ENCODE data around the gene SAFB.

Gene SAFB

GRCh38 chr19:5622465-5623396, at the start of gene SAFB, which contains the start of gene SAFB2:
Gene SAFB (plus strand): TSS chr19:5623083. CDS start chr19:5623206, 123 bp downstream.
Gene SAFB2 (minus strand): TSS chr19:5622776. CDS start chr19:5622715, 61 bp downstream.
- DNase-seq: peak; percentile 96

DNA sequence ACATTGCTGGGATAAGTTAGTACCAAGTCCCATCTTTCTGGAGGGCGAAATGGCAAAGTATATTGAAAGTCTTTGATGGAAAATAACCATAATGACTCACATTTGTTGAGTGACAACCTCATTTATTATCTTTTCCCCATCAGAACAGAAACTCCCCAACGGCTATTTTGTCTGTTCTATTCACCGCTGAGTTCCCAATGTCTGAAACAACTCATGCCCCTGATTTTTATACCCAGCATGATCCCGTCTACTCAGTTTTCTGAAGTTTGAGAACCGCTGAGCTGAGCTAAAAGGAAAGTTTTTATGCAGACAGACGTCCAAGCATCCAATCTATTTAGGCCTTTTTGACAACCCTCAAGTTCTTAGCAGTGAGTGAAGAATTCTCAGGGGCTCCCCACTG, 47.3 kb upstream of the SAFB start:
- DNase-seq: no peak

DNA sequence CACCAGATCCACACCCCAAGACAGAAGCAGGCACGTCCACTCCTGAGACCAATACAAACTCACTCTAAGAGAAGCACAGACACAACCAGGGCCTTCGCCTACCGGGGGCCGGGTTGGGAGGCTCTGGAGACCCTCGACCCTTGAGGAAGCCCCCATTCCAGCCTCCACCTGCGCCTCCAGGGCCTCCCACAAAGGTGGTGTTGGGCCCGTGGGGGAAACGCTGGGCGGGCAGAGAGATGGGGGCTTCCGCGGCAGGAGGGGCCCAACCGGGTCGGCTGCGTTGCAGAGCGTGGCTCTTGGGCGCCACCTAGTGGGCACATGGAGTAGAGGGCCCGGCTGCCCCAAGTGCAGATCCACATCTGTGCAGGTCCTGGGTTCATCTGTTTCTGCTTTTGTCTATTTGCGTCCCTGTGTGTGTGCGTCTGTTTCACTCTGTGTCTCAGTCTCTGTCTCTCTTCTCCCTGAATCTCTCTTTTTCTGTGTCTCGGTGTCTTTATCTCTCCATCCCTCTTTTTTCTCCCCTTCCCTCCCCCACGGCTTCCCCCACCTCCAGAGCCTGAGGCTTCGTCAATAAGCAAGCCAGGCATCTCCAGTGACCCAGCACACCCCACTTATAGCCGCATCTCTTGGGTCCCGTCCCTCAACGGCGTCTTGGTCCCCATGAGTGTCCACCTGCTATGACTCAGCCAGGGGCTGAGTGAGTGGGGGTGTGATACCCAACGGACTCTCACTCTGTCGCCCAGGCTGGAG, 44.6 kb upstream of the SAFB start:
- DNase-seq: peak; percentile 57

GRCh38 chr19:5579286-5579685, 43.6 kb upstream of the SAFB start:
- DNase-seq: no peak

DNA sequence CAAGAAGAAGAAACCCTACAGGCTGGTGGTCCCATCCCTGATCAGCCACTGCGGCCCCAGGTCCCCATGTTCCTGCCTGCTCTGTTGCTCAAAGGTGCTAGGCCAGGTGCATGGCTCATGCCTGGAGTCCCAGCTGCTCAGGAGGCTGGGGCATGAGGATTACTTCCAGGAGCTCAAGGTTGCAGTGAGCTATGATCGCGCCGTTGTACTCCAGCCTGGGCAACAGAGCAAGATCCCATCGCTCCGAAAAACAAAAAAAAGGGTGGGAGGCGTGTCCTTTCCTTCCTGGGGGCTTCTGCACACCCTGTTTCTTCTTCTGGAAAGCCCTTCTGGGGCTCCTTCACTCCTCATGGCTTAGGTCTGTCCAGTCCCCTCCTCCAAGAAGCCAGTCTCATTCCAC, 43.2 kb upstream of the SAFB start:
- no peak for DNase-seq

GRCh38 chr19:5580161-5580571, 42.7 kb upstream of the SAFB start:
- DNase-seq: no peak

DNA sequence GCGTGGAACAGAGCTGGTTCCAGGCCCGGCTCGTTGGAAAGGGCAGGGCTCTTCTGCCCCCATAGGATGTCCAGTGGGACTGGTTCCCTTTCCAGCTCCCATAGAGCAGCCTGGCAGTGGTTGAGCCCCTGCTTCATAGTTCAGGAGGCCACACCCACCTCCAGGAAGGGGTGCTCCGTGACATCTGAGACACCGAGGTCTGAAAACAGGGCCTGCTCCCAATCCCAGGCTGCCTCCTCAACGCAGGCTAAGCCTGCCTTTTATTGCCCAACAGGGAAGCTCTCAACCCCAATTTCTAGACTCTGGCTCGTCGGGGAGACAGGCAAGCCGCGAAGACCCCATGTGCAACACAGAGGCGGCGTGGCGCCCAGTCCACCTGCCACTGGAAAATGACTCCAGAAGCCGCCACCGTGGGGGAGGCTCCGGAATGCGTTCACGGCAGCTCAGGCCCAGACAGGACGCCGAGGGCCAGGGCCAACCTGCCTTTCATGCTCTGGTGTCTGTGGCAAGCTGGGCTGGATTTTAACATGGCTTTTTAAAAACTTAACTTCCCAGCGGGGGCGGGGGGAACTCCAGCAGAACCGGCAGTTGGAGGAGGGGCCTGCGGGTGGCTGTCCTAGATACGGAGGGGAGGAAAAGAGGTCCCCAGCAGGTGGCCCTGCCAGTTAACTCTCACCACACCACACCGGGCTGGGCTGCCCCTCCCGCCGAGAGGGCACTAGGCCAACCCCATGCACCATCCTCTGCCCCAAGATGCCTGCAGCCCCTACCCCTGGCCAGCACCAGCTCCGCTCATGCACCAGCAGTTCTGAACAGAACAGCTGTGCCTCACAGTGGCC, 37.2 kb upstream of the SAFB start:
- no peak for DNase-seq

DNA sequence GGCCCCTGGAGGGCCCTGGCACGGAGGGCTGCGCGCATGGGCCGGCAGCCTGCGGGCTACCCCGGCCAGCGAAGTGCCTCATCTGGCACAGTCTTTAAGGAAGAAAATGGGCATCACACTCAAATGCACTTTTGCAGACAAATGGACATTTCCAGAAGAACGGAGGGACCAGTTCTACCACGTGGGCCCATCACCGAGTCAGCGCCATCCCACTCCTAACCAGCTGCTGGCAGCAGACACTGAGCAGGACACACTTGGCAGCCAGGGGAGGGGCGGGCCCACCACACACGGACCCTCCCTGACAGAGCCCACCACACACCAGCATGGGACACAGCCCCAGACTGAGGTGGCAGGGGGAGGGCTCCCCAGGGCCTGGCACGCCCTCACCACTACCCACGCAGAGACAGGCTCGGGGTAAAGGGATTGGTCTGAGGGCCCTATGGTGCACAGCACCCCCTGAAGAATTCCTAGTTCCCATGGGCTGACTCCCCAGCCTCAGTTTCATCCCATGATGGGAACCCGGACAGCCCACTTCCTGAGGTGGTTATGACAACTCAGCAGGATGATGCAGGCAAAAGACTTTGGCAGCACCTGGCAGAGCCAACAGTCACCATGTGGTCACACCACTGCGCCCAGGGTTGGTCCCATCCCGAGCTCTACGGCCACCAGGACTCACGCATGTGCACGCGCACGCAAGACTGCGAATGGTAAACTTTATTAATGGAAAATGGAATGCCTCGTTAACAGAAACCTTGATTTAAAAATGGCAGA, 36.4 kb upstream of the SAFB start:
- DNase-seq: no peak

DNA sequence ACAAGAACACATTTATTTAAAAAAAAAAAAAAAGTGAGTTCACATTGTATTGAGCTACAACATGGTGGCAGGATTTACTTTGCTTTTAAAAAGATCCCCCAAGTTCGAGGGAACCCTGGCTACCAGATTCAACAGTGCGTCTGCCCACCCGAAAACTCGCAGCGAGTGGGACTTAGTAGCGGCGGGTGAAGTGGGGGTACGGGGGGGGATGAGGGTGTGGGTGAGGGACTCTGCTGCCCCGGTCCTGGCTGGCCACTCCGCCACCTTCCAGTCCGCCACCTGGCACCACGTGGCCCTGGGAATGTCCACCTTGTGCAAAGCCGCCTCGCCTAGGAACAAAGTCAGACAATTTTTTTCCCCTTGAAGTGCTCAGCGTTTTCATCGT, 35.8 kb upstream of the SAFB start:
- no peak for DNase-seq

GRCh38 chr19:5587661-5588060, 35.2 kb upstream of the SAFB start:
- DNase-seq: no peak

GRCh38 chr19:5588441-5588840, 34.4 kb upstream of the SAFB start:
- no peak for DNase-seq

GRCh38 chr19:5588906-5589676, 33.8 kb upstream of the SAFB start:
- DNase-seq: no peak

DNA sequence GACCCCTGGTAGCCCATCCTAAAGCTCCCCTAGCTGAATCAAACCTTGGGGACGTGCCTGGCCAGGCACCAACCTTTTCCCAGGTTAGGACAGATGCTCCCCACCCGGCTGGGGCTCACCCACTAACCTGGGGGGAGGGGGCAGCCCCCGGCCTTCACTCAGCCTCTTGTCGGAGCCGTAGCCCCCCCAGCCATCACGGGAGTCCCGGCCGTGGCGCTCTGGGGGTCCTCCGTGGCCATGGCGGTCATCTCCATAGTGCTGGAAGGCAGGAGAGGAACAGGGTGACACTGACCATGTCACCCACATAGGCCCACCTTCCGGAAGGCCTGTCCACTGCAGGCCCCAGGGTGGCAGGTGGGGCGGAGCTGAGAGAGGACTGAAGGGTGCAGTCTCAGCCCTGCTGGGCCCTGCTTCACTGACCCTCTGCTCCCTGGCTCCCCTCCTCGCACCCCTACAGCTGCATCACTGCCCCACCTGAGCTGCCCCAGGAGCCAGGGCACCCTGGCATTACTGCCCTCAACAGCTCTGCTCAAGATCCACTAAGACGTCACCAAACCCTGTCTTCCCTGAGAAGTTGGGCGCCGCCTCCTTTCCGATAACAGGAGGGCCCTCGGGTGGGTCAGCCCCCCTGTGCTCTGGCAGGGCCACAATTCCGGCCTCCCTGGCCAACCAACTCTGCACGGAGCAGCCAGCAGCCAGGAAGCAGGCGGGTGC, 32.6 kb upstream of the SAFB start:
- DNase-seq: no peak

DNA sequence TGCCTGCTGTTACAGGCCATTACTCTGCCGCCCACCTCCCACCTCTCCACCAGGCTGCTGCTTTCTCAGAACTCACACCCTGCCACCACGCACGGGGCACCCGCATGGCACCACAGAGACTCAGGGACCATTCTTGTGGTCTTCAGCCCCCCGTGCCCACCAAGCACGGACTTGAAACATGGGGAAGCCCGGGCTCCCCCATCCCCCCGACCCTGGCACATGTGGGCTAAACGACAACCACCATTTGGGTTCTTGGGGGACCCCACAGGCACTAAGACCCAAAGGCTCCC, 32.1 kb upstream of the SAFB start:
- DNase-seq: no peak

- no peak for DNase-seq
These were observed 31.4 kb upstream of the SAFB start for GRCh38 chr19:5591476-5591875.

- no peak for DNase-seq
These were observed 30.1 kb upstream of the SAFB start for GRCh38 chr19:5592531-5593342.

GRCh38 chr19:5593343-5594255, 29.3 kb upstream of the SAFB start:
- DNase-seq: no peak

DNA sequence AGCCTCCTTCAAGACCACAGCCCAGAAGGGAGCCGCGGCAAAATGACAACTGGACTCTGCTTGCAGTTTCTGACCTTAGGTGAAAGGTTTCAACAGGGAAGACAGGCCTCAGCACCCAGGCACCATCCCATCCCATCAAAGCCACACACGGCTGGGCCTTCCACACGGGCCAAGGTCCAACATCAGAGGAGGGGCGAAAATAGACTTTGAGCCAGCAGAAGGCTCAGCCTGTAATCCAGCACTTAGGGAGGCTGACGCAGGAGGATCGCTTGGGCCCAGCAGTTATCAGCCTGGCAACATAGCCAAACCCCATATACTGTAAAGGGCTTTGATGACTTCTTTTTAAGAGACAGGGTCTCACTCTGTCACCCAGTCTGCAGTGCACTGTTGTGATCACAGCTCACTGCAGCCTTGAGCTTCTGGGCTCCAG, 28.3 kb upstream of the SAFB start:
- no peak for DNase-seq

DNA sequence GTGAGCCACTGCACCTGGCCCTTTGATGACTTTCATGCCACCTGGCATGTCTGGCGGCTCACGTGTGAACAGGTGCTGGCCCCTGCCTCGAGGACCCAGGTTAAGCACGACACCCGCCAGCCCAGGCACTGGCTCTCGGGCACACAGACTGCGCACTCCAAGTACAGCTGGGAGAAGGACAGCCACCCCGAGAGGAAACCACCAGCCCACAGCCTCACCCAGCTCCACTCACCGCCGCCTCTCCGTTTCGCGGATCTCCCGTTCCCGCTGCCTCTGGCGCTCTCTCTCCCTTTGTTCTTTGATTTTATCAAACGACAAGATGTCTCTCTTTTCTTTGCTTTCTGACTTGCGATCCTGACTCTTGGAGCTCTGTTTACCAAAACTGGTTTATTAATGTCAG, 27.8 kb upstream of the SAFB start:
- DNase-seq: no peak

Data from NCI-H1694 treated with DMSO at 0.1 percent for 48 hours (cell line).